Esophagus squamous epithelium (tissue), 4 donors: Measurements from ENCODE around the gene NLGN1.

Source experiments
- POLR2A ChIP-seq, 4 donors: fragments of 450-650 bp; IDR thresholded peaks; one replicate each; pipeline ENCODE4 v1.6.1; 2017; ENCODE audit warnings: antibody characterized with exemption in 4 of 4, mild to moderate bottlenecking in 4 of 4, moderate library complexity in 3 of 4
- TF ChIP-seq, protein P1 (sequence below), 6 experiments: fragments of 450-650 bp in 4 of 6; fragments of 200-600 bp in 2 of 6; sonication (generic) in 2 of 6; IDR thresholded peaks; one replicate each; pipeline ENCODE4 v1.5.1; 2016 to 2019; ENCODE audit warnings: antibody characterized with exemption in 6 of 6, mild to moderate bottlenecking in 4 of 6, moderate library complexity in 4 of 6

DNA sequence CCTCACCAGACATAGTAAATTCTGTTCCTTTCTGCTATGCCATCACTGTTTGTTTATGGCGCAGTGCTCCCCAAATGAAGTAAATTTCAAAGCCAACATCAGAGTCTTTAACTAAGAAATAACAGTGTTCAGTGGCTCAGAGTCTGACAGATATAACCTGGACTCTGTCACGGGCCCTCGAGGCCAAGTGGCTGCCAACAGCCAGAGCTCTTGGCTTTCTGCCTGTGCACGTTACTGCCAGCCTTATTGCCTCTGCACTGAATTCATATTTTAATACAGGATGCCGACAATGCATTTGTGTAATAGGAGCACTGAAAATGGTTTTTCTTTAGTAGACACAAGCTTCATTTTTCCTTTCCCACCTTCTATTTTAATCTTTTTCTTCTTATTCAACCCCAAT lies 219.9 kb downstream of the NLGN1 start:
- TF ChIP-seq, protein P1, sequence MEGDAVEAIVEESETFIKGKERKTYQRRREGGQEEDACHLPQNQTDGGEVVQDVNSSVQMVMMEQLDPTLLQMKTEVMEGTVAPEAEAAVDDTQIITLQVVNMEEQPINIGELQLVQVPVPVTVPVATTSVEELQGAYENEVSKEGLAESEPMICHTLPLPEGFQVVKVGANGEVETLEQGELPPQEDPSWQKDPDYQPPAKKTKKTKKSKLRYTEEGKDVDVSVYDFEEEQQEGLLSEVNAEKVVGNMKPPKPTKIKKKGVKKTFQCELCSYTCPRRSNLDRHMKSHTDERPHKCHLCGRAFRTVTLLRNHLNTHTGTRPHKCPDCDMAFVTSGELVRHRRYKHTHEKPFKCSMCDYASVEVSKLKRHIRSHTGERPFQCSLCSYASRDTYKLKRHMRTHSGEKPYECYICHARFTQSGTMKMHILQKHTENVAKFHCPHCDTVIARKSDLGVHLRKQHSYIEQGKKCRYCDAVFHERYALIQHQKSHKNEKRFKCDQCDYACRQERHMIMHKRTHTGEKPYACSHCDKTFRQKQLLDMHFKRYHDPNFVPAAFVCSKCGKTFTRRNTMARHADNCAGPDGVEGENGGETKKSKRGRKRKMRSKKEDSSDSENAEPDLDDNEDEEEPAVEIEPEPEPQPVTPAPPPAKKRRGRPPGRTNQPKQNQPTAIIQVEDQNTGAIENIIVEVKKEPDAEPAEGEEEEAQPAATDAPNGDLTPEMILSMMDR (IDR thresholded peaks at IDR 0.05) = no peak
- TF ChIP-seq POLR2A (IDR thresholded peaks at IDR 0.05) = no peak
